ENCODE data around the gene TECPR1.

The TECPR1 gene

GRCh38 chr7:98217623-98218582 lies 34.1 kb downstream of the TECPR1 start:
- Histone ChIP-seq H3K4me2 (ENCODE audit: low read depth, low read length) (no peak overlapping the region), H3K9me3 (replicated peaks; ENCODE audit: insufficient read depth, low read length) (no peaks in the 10 kb centered on the region)
- DNase-seq = no peak

GRCh38 chr7:98216941-98217622 lies 35.0 kb downstream of the TECPR1 start:
- no peaks in the 10 kb centered on the region for H3K36me3 ChIP-seq (replicated peaks; ENCODE audit: insufficient read depth, low read length)
- H3K4me2 ChIP-seq (ENCODE audit: low read depth, low read length) = no peak overlapping the region
- H4K20me1 ChIP-seq (ENCODE audit: insufficient read depth, low read length) = no peaks in the 10 kb centered on the region
- H3K27ac ChIP-seq (ENCODE audit: low read length) = no peak overlapping the region
- DNase-seq = no peak
- peaks cover 7% of the 10 kb centered on the region; the same call in 1 of the 2 replicates for H3F3A ChIP-seq (ENCODE audit: insufficient read depth, low read length)
- no peaks in the 10 kb centered on the region for H3K9me3 ChIP-seq (replicated peaks; ENCODE audit: insufficient read depth, low read length)
- H3K27me3 ChIP-seq (replicated peaks; ENCODE audit: insufficient read depth, low read length) = no peaks in the 10 kb centered on the region
- no peak overlapping the region for H3K4me3 ChIP-seq (ENCODE audit: low read length)
- 0 out of 2 replicates have a peak, but pooled peaks cover 3% of the 10 kb centered on the region for H3K4me1 ChIP-seq (ENCODE audit: low read length)
- no peaks in the 10 kb centered on the region for H3K9me2 ChIP-seq (replicated peaks; ENCODE audit: insufficient read depth, low read length)
- no peak for TF ChIP-seq EZH2 (optimal IDR thresholded peaks at IDR 0.05; ENCODE audit: low read depth, low read length)
- TF ChIP-seq CTCF (IDR thresholded peaks at IDR 0.05; ENCODE audit: low read length) = no peak
- TF ChIP-seq EZH2phosphoT487 (IDR thresholded peaks at IDR 0.05; ENCODE audit: low read length) = no peak
- H3K79me2 ChIP-seq (ENCODE audit: low read length) = peaks cover 17% of the 10 kb centered on the region
- H2AFZ ChIP-seq (ENCODE audit: low read length) = no peak overlapping the region
- H3K9ac ChIP-seq (ENCODE audit: low read length) = no peak overlapping the region

More at GRCh38 chr7:98217623-98218582, 34.1 kb downstream of the TECPR1 start:
- no peak overlapping the region for H3K4me3 ChIP-seq (ENCODE audit: low read length)
- no peak for TF ChIP-seq EZH2 (optimal IDR thresholded peaks at IDR 0.05; ENCODE audit: low read depth, low read length)
- no peak for TF ChIP-seq EZH2phosphoT487 (IDR thresholded peaks at IDR 0.05; ENCODE audit: low read length)
- no peak for TF ChIP-seq CTCF (IDR thresholded peaks at IDR 0.05; ENCODE audit: low read length)
- H3K4me1 ChIP-seq (ENCODE audit: low read length) = 0 out of 2 replicates have a peak, but pooled peaks cover 3% of the 10 kb centered on the region
- H3F3A ChIP-seq (ENCODE audit: insufficient read depth, low read length) = peaks cover 7% of the 10 kb centered on the region; the same call in 1 of the 2 replicates
- no peak overlapping the region for H2AFZ ChIP-seq (ENCODE audit: low read length)
- H3K36me3 ChIP-seq (replicated peaks; ENCODE audit: insufficient read depth, low read length) = no peaks in the 10 kb centered on the region
- H3K27ac ChIP-seq (ENCODE audit: low read length) = no peak overlapping the region
- no peaks in the 10 kb centered on the region for H4K20me1 ChIP-seq (ENCODE audit: insufficient read depth, low read length)
- H3K9ac ChIP-seq (ENCODE audit: low read length) = no peak overlapping the region
- H3K79me2 ChIP-seq (ENCODE audit: low read length) = peaks cover 10% of the 10 kb centered on the region
- H3K27me3 ChIP-seq (replicated peaks; ENCODE audit: insufficient read depth, low read length) = no peaks in the 10 kb centered on the region
- H3K9me2 ChIP-seq (replicated peaks; ENCODE audit: insufficient read depth, low read length) = no peaks in the 10 kb centered on the region

- Histone ChIP-seq H3K36me3 (replicated peaks; ENCODE audit: insufficient read depth, low read length) (no peaks in the 10 kb centered on the region), H3K79me2 (ENCODE audit: low read length) (peaks cover 25% of the 10 kb centered on the region), H4K20me1 (ENCODE audit: insufficient read depth, low read length) (no peaks in the 10 kb centered on the region), H3K9ac (ENCODE audit: low read length) (no peak overlapping the region), H3K9me2 (replicated peaks; ENCODE audit: insufficient read depth, low read length) (no peaks in the 10 kb centered on the region), H2AFZ (ENCODE audit: low read length) (no peak overlapping the region), H3K4me3 (ENCODE audit: low read length) (no peak overlapping the region), H3K27ac (ENCODE audit: low read length) (no peak overlapping the region), H3F3A (ENCODE audit: insufficient read depth, low read length) (peaks cover 7% of the 10 kb centered on the region; the same call in 1 of the 2 replicates), H3K9me3 (replicated peaks; ENCODE audit: insufficient read depth, low read length) (no peaks in the 10 kb centered on the region), H3K4me1 (ENCODE audit: low read length) (0 out of 2 replicates have a peak, but pooled peaks cover 3% of the 10 kb centered on the region), H3K27me3 (replicated peaks; ENCODE audit: insufficient read depth, low read length) (no peaks in the 10 kb centered on the region), H3K4me2 (ENCODE audit: low read depth, low read length) (no peak overlapping the region)
- TF ChIP-seq EZH2phosphoT487 (IDR thresholded peaks at IDR 0.05; ENCODE audit: low read length) = no peak
- TF ChIP-seq EZH2 (optimal IDR thresholded peaks at IDR 0.05; ENCODE audit: low read depth, low read length) = no peak
- no peak for TF ChIP-seq CTCF (IDR thresholded peaks at IDR 0.05; ENCODE audit: low read length)
- DNase-seq = no peak
These were observed 36.2 kb downstream of the TECPR1 start for GRCh38 chr7:98215561-98216495.
